ENCODE measurements around the gene CILP2. TPM values are rescaled to one million over a fixed set of nuclear protein-coding genes. Genes with fewer than 3 reads are reported as not detected.

Gene CILP2
- total RNA-seq, 1 donor from 2014 or later, result 0.24 TPM

- intact Hi-C loops (cut with DNase I), result no loop called here
- no peak for DNase-seq (ENCODE audit: low spot score)
Measured at GRCh38 chr19:19526581-19527370, 11.3 kb upstream of the CILP2 start.

- intact Hi-C loops (cut with DNase I), result no loop called here
Measured at GRCh38 chr19:19527371-19527656, 10.8 kb upstream of the CILP2 start.

GRCh38 chr19:19527674-19528625 lies 10.1 kb upstream of the CILP2 start:
- DNase-seq (ENCODE audit: low spot score), result no peak
- intact Hi-C loops (cut with DNase I), result no loop called here

More at GRCh38 chr19:19527371-19527656, 10.8 kb upstream of the CILP2 start:
- no peak for DNase-seq (ENCODE audit: low spot score)

- DNase-seq (ENCODE audit: low spot score), result no peak
- intact Hi-C loops (cut with DNase I), result no loop called here
Measured at GRCh38 chr19:19528721-19529490, 9.2 kb upstream of the CILP2 start, which contains the start of gene YJEFN3. Gene YJEFN3 (plus strand): TSS chr19:19528911. CDS start chr19:19528933, 22 bp downstream.

- intact Hi-C loops (cut with DNase I), result no loop called here
Measured at GRCh38 chr19:19529783-19530422, 8.2 kb upstream of the CILP2 start.

GRCh38 chr19:19530423-19530804 lies 7.7 kb upstream of the CILP2 start:
- no peak for DNase-seq (ENCODE audit: low spot score)
- intact Hi-C loops (cut with DNase I), result no loop called here

More at GRCh38 chr19:19529783-19530422, 8.2 kb upstream of the CILP2 start:
- DNase-seq (ENCODE audit: low spot score), result no peak

GRCh38 chr19:19530889-19531288 lies 7.2 kb upstream of the CILP2 start:
- no peak for DNase-seq (ENCODE audit: low spot score)
- intact Hi-C loops (cut with DNase I), result no loop called here

- intact Hi-C loops (cut with DNase I), result loop anchor here (2.0 kb wide), 2 partner anchors 23 to 111 kb away; partner anchors contain the start of gene GMIP
- peak; percentile 94 for DNase-seq (ENCODE audit: low spot score)
Measured at GRCh38 chr19:19531951-19532805, 5.9 kb upstream of the CILP2 start.

GRCh38 chr19:19532806-19533701 lies 5.0 kb upstream of the CILP2 start:
- DNase-seq (ENCODE audit: low spot score), result no peak
- intact Hi-C loops (cut with DNase I), result loop anchor here (2.0 kb wide), 2 partner anchors 22 to 110 kb away; partner anchors contain the start of gene GMIP

GRCh38 chr19:19533841-19534240 lies 4.2 kb upstream of the CILP2 start:
- no peak for DNase-seq (ENCODE audit: low spot score)
- intact Hi-C loops (cut with DNase I), result loop anchor here (2.0 kb wide), 2 partner anchors 21 to 109 kb away; partner anchors contain the start of gene GMIP

GRCh38 chr19:19534556-19535265 lies 3.4 kb upstream of the CILP2 start:
- intact Hi-C loops (cut with DNase I), result no loop called here
- DNase-seq (ENCODE audit: low spot score), result no peak

GRCh38 chr19:19535311-19536191 lies 2.5 kb upstream of the CILP2 start:
- intact Hi-C loops (cut with DNase I), result no loop called here

GRCh38 chr19:19537075-19538048 lies 703 bp upstream of the CILP2 start:
- intact Hi-C loops (cut with DNase I), result no loop called here
- DNase-seq (ENCODE audit: low spot score), result no peak

More at GRCh38 chr19:19535311-19536191, 2.5 kb upstream of the CILP2 start:
- no peak for DNase-seq (ENCODE audit: low spot score)

- intact Hi-C loops (cut with DNase I), result no loop called here
Measured at GRCh38 chr19:19538785-19539166, 711 bp downstream of the CILP2 start.

GRCh38 chr19:19539698-19540063 lies 1.6 kb downstream of the CILP2 start:
- intact Hi-C loops (cut with DNase I), result no loop called here
- DNase-seq (ENCODE audit: low spot score), result no peak

More at GRCh38 chr19:19538785-19539166, 711 bp downstream of the CILP2 start:
- DNase-seq (ENCODE audit: low spot score), result no peak

All from cardiac septum (tissue), 1 donor.